Upper lobe of left lung (tissue), 6 donors: ENCODE data around the gene PSORS1C1. TPM values are rescaled to one million over a fixed set of nuclear protein-coding genes. Genes with fewer than 3 reads are reported as not detected.

ENCODE experiments used
- ATAC-seq, 2 donors: fragments of 200-7000 bp; cut with Tn5 transposase; one replicate each; pipeline ENCODE4 v1.9.1; 2022; ENCODE audit warnings: mild to moderate bottlenecking in 2 of 2, moderate library complexity in 2 of 2; ENCODE audit not compliant: low FRiP score in 2 of 2
- DNase-seq, 2 donors: peaks; one replicate each; pipeline ENCODE4 v3.0.0-alpha.2; 2019 to 2020
- H3K27ac ChIP-seq, 4 donors: fragments of 200-600 bp; sonication (generic); one replicate each; pipeline ENCODE4 v1.5.1; 2016 to 2019
- H3K27me3 ChIP-seq, 4 donors: fragments of 200-600 bp; sonication (generic); one replicate each; pipeline ENCODE4 v1.5.1; 2017 to 2019
- H3K36me3 ChIP-seq, 4 donors: fragments of 200-600 bp; sonication (generic); one replicate each; pipeline ENCODE4 v1.5.1; 2016 to 2019
- H3K4me1 ChIP-seq, 4 donors: fragments of 200-600 bp; sonication (generic); one replicate each; pipeline ENCODE4 v1.5.1; 2018 to 2019
- H3K4me3 ChIP-seq, 4 donors: fragments of 200-600 bp; sonication (generic); one replicate each; pipeline ENCODE4 v1.5.1; 2017 to 2019; ENCODE audit warnings: mild to moderate bottlenecking in 2 of 4, moderate library complexity in 1 of 4
- H3K9me3 ChIP-seq, 4 donors: fragments of 200-600 bp; sonication (generic); one replicate each; pipeline ENCODE4 v1.5.1; 2018 to 2019
- EP300 ChIP-seq, 4 donors: sonication (generic); formaldehyde crosslinking; IDR thresholded peaks; one replicate each; pipeline ENCODE4 v1.5.1; 2017; ENCODE audit warnings: antibody characterized with exemption in 4 of 4, control low read depth in 2 of 4
- POLR2A ChIP-seq, 4 donors: fragments of 450-650 bp; IDR thresholded peaks; one replicate each; pipeline ENCODE4 v1.5.1; 2016 to 2017; ENCODE audit warnings: antibody characterized with exemption in 4 of 4, mild to moderate bottlenecking in 2 of 4
- POLR2AphosphoS5 ChIP-seq, 2 donors: sonication (generic); formaldehyde crosslinking; IDR thresholded peaks; one replicate each; pipeline ENCODE4 v1.5.1; 2017; ENCODE audit warnings: antibody characterized with exemption in 2 of 2
- WGBS, 2 donors: methylation state at CpG; one replicate each; pipeline ENCODE4 v1.1.5; 2017 to 2018; 5-methylcytosine and 5-hydroxymethylcytosine counted together
- total RNA-seq, 6 donors: library from RNA; depleted of rRNA in 4 of 6; stranded (reverse); fragments of >200 nt in 4 of 6; gene quantifications; one replicate each; pipeline versions ENCODE4 v1.1.0 to v1.2.1, GENCODE V29; 2016 to 2021
- TF ChIP-seq, protein P1 (sequence below), 6 experiments: fragments of 450-650 bp in 4 of 6; fragments of 200-600 bp in 2 of 6; sonication (generic) in 2 of 6; IDR thresholded peaks; one replicate each; pipeline ENCODE4 v1.5.1; 2016 to 2019; ENCODE audit warnings: antibody characterized with exemption in 6 of 6
- donor health status: DM: no; HTN: no; CAD: no; lungs with moderate emphysema.
- donor health status: DM: no; HTN: yes; CAD: no; lungs with severe emphysema.

PSORS1C1 gene
- total RNA-seq, 6 donors from 2014 or later = 3.2 to 9.4 (median 4.4) TPM

DNA sequence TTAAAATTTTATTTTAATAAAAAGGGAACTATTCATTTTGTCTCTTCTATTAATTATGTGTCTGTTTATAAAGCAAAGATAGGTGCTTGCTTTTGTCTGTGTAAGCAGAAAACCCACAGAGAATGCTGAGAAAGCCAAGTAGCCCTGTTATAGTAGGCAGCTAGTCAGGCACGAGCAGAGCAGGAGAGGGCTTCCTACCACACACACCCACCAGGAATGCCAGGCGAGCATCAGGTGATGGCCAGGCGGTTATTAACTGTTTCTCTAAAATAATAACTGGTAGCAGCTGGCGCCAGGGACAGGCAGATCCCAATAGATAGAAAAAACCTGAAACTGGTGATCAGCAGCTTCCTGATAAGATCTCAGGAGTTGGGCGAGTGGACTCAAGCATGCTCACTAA is 17.9 kb upstream of the PSORS1C1 start:
- H3K9me3 ChIP-seq = no peaks in the 10 kb centered on the region
- 80 to 88% methylated on average over 5 of the region's 5 CpGs for WGBS, 2 donors
- H3K27me3 ChIP-seq = no peaks in the 10 kb centered on the region
- H3K4me1 ChIP-seq = peaks cover 21 to 39% (median 29%) of the 10 kb centered on the region in 4 donors
- ATAC-seq (no peak), DNase-seq (no peak)
- H3K36me3 ChIP-seq = no peaks in the 10 kb centered on the region
- H3K27ac ChIP-seq = no peak overlapping the region
- TF ChIP-seq POLR2AphosphoS5 (IDR thresholded peaks at IDR 0.05) (no peak), EP300 (IDR thresholded peaks at IDR 0.05) (no peak), POLR2A (IDR thresholded peaks at IDR 0.05) (no peak)
- TF ChIP-seq, protein P1, sequence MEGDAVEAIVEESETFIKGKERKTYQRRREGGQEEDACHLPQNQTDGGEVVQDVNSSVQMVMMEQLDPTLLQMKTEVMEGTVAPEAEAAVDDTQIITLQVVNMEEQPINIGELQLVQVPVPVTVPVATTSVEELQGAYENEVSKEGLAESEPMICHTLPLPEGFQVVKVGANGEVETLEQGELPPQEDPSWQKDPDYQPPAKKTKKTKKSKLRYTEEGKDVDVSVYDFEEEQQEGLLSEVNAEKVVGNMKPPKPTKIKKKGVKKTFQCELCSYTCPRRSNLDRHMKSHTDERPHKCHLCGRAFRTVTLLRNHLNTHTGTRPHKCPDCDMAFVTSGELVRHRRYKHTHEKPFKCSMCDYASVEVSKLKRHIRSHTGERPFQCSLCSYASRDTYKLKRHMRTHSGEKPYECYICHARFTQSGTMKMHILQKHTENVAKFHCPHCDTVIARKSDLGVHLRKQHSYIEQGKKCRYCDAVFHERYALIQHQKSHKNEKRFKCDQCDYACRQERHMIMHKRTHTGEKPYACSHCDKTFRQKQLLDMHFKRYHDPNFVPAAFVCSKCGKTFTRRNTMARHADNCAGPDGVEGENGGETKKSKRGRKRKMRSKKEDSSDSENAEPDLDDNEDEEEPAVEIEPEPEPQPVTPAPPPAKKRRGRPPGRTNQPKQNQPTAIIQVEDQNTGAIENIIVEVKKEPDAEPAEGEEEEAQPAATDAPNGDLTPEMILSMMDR (IDR thresholded peaks at IDR 0.05) = no peak
- no peak overlapping the region for H3K4me3 ChIP-seq

DNA sequence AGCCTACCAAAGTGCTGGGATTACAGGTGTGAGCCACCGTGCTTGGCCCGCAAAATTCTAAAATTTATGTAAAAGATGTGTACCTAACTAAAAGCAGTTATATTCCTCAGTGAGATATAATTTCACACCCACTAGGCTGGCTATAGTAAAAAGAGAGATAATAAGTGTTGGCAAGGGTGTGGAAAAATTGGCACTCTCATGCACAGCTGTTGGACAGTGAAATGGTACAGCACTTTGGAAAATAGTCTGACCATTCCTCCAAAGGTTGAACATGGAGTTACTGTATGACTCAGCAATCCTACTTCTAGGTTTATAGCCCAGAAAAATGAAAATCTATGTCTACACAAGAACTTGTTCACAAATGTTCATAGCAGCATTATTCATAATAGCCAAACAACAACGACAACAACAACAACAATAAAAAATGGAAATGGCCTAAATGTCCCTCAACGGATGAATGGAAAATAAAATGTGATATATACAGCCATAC is 16.1 kb upstream of the PSORS1C1 start:
- TF ChIP-seq, protein P1 (IDR thresholded peaks at IDR 0.05) = no peak
- TF ChIP-seq POLR2AphosphoS5 (IDR thresholded peaks at IDR 0.05) = no peak
- TF ChIP-seq EP300 (IDR thresholded peaks at IDR 0.05) = no peak
- no peak for TF ChIP-seq POLR2A (IDR thresholded peaks at IDR 0.05)
- Histone ChIP-seq H3K27ac (no peak overlapping the region), H3K4me1 (peaks cover 18 to 37% (median 28%) of the 10 kb centered on the region in 4 donors), H3K27me3 (no peaks in the 10 kb centered on the region), H3K36me3 (no peaks in the 10 kb centered on the region), H3K4me3 (no peak overlapping the region), H3K9me3 (no peaks in the 10 kb centered on the region)
- ATAC-seq (no peak), DNase-seq (no peak)
- 95 to 97% methylated on average over 4 of the region's 4 CpGs for WGBS, 2 donors

DNA sequence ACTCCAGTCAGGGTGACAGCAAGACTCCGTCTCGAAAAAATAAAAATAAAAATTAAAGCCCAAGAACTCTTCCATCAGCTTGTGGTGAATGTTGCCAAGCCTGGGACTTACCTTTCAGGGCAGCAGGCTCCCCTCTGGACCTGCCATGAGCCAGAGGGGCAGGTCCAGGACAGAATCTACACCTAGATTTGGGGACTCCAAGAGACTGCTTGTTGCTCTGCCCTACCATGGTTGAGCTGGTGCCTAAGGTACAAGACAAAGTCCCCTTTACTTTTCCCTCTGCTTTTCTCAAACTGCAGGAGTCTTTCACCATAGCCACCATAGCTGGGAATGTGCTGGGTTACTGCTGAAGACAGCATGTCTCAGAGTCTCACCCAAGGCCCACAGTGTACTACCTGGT is 11.5 kb upstream of the PSORS1C1 start:
- H3K27ac ChIP-seq = no peak overlapping the region
- ATAC-seq = peak in 1 of 2 donors; percentile 71
- WGBS, 2 donors = 85 to 98% methylated on average over 2 of the region's 2 CpGs
- DNase-seq = no peak
- peaks cover 0 to 3% (median 0%) of the 10 kb centered on the region in 4 donors for H3K4me1 ChIP-seq
- no peaks in the 10 kb centered on the region for H3K9me3 ChIP-seq
- TF ChIP-seq POLR2AphosphoS5 (IDR thresholded peaks at IDR 0.05) = no peak
- TF ChIP-seq EP300 (IDR thresholded peaks at IDR 0.05) = no peak
- TF ChIP-seq, protein P1 (IDR thresholded peaks at IDR 0.05) = no peak
- no peak for TF ChIP-seq POLR2A (IDR thresholded peaks at IDR 0.05)
- no peaks in the 10 kb centered on the region for H3K27me3 ChIP-seq
- no peak overlapping the region for H3K4me3 ChIP-seq
- no peaks in the 10 kb centered on the region for H3K36me3 ChIP-seq

DNA sequence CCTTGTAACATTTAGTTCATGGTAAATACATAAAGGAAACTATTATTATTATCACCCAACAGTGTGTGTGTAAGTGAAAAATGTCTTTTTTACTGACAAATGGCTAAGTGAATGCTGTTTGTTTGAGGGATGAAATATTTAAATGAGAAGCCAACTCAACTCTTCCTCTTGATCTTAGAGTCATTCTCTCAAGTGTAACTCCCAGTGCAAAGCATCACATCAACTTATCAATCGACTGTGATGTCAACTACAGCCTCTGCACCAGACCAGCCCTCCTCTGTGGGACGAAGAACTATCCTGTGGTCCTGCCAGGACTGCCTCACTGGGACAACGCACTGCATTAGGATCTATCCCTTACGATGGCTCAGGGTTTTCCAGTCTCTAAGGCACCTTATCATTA is 7.5 kb upstream of the PSORS1C1 start:
- H3K36me3 ChIP-seq = no peaks in the 10 kb centered on the region
- no peaks in the 10 kb centered on the region for H3K27me3 ChIP-seq
- no peak for ATAC-seq
- H3K4me1 ChIP-seq = peaks cover 0 to 3% (median 0%) of the 10 kb centered on the region in 4 donors
- H3K4me3 ChIP-seq = no peak overlapping the region
- no peak overlapping the region for H3K27ac ChIP-seq
- DNase-seq = no peak
- 66 to 82% methylated on average over 4 of the region's 4 CpGs for WGBS, 2 donors
- TF ChIP-seq POLR2AphosphoS5 (IDR thresholded peaks at IDR 0.05) (no peak), EP300 (IDR thresholded peaks at IDR 0.05) (no peak), POLR2A (IDR thresholded peaks at IDR 0.05) (no peak)
- TF ChIP-seq, protein P1 (IDR thresholded peaks at IDR 0.05) = no peak
- H3K9me3 ChIP-seq = no peaks in the 10 kb centered on the region
